Peyer's patch (tissue), 4 donors: ENCODE data around the gene BAHCC1.

ENCODE experiments used
- CTCF ChIP-seq, 6 experiments: fragments of 450-650 bp in 4 of 6; fragments of 200-600 bp in 2 of 6; sonication (generic) in 1 of 6; IDR thresholded peaks; one replicate each; pipeline ENCODE4 v1.5.1; 2017 to 2019; ENCODE audit warnings: antibody characterized with exemption in 6 of 6, mild to moderate bottlenecking in 3 of 6, moderate library complexity in 1 of 6
- POLR2A ChIP-seq, 2 donors: fragments of 450-650 bp; IDR thresholded peaks; one replicate each; pipeline ENCODE4 v1.5.1; 2017; ENCODE audit warnings: antibody characterized with exemption in 2 of 2, mild to moderate bottlenecking in 2 of 2, moderate library complexity in 2 of 2

- TF ChIP-seq POLR2A (IDR thresholded peaks at IDR 0.05) (no peak), CTCF (IDR thresholded peaks at IDR 0.05) (no peak)
These were observed 7.8 kb downstream of the BAHCC1 start for GRCh38 chr17:81402981-81403467.
